ENCODE results near the gene RBM12. TPM values are rescaled to one million over a fixed set of nuclear protein-coding genes. Genes with fewer than 3 reads are reported as not detected.

The RBM12 gene
- total RNA-seq, 2 experiments from 2014 or later: 110 to 114 TPM

GRCh38 chr20:35663516-35664465 lies 909 bp downstream of the RBM12 start:
- intact Hi-C loops (cut with micrococcal nuclease): loop anchor here (2.0 to 5.0 kb wide), 6 partner anchors 35 to 361 kb away; partner anchors contain the start of genes CEP250, ERGIC3, NFS1 and PHF20
- Mint-ChIP-seq H3K36me3 (peaks cover 23% of the 10 kb centered on the region), H3K27me3 (no peaks in the 10 kb centered on the region), H3K4me3 (peak overlapping the region; percentile 91), H3K27ac (peak overlapping the region; percentile 98), H3K9me3 (no peaks in the 10 kb centered on the region), H3K4me1 (ENCODE audit: low read depth) (peaks cover 47% of the 10 kb centered on the region)
- ChIA-PET CTCF (interaction anchor here (0.8 to 6.3 kb wide), 7 partner anchors 12 to 290 kb away, joined by 3 to 70 read pairs (median 5); partner anchors contain the start of genes NFS1, ROMO1, SCAND1 and SPAG4), POLR2A (interaction anchor here (0.8 to 6.8 kb wide), 15 partner anchors 8 to 358 kb away, joined by 3 to 93 read pairs (median 4); partner anchors contain the start of genes CEP250, PHF20, RBM39 and SCAND1)
- DNase-seq: peak; percentile 77

DNA sequence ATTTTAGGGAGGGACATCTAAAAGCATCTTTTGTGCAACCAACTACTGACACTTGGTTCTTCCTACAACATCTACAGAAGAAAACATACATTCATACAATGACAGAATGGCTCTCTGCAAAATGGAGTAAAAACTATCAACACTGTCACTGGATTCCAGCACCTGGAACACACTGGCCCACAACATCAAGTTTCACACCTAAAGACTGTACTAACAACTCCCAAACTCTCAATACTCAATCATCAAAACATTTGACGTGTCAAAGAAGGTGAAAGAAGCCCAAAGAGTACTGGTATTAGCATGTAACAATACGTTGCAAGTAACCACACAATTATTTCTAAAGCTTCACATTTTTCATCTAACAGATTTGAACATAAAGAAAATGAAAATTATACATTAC lies 2.1 kb downstream of the RBM12 start:
- H3K4me3 Mint-ChIP-seq: peak overlapping the region; percentile 91
- H3K36me3 Mint-ChIP-seq: peaks cover 29% of the 10 kb centered on the region
- H3K27ac Mint-ChIP-seq: peak overlapping the region; percentile 98
- POLR2A ChIA-PET: interaction anchor here (1.7 to 6.8 kb wide), 4 partner anchors 44 to 208 kb away, joined by 6 to 93 read pairs (median 24); partner anchors contain the start of genes CEP250, PHF20, RBM39 and SPAG4
- no peaks in the 10 kb centered on the region for H3K27me3 Mint-ChIP-seq
- intact Hi-C loops (cut with micrococcal nuclease): loop anchor here (1.0 to 5.0 kb wide), 5 partner anchors 80 to 360 kb away; partner anchors contain the start of genes CEP250, ERGIC3, PHF20 and RBM39
- H3K4me1 Mint-ChIP-seq (ENCODE audit: low read depth): peaks cover 54% of the 10 kb centered on the region
- CTCF ChIA-PET: interaction anchor here (1.9 to 6.3 kb wide), 4 partner anchors 10 to 62 kb away, joined by 4 to 70 read pairs (median 8); partner anchors contain the start of genes NFS1, ROMO1 and SPAG4
- DNase-seq: peak; percentile 35
- no peaks in the 10 kb centered on the region for H3K9me3 Mint-ChIP-seq

DNA sequence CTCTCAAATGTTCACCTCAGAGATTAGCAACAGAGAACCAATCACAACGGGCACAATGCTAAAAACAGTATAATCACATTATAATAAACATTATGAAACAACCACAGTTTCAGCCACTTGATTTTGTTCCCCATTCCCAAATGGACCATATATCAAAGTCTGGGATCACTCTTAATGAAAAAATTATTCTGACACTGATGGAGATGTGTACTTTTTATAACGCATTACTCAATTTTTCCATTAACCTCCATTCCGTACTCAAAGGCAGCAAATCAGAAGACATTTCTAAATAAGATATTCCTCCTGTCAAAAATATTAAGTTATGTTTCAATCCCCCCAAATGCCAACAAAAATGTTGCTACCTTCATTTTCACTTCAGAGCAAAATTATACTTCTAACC lies 2.8 kb downstream of the RBM12 start:
- Mint-ChIP-seq H3K4me3 (peak overlapping the region; percentile 91), H3K4me1 (ENCODE audit: low read depth) (peaks cover 61% of the 10 kb centered on the region), H3K36me3 (peaks cover 35% of the 10 kb centered on the region), H3K27ac (peak overlapping the region; percentile 98), H3K27me3 (no peaks in the 10 kb centered on the region), H3K9me3 (no peaks in the 10 kb centered on the region)
- POLR2A ChIA-PET: interaction anchor here (1.2 to 6.8 kb wide), 4 partner anchors 39 to 171 kb away, joined by 3 to 93 read pairs (median 22); partner anchors contain the start of genes RBM39 and SPAG4
- CTCF ChIA-PET: interaction anchor here (1.5 to 6.3 kb wide), 3 partner anchors 43 to 292 kb away, joined by 3 to 70 read pairs (median 7); partner anchors contain the start of genes SCAND1 and SPAG4
- intact Hi-C loops (cut with micrococcal nuclease): loop anchor here (1.0 to 5.0 kb wide), 9 partner anchors 12 to 387 kb away; partner anchors contain the start of genes CEP250, ERGIC3, PHF20 and RBM39
- DNase-seq: no peak

- peaks cover 64% of the 10 kb centered on the region for H3K4me1 Mint-ChIP-seq (ENCODE audit: low read depth)
- peak overlapping the region; percentile 91 for H3K4me3 Mint-ChIP-seq
- no peaks in the 10 kb centered on the region for H3K9me3 Mint-ChIP-seq
- DNase-seq: no peak
- CTCF ChIA-PET: interaction anchor here (0.6 to 6.3 kb wide), 4 partner anchors 43 to 1121 kb away, joined by 3 to 70 read pairs (median 5); partner anchors contain the start of genes SCAND1 and SPAG4
- H3K36me3 Mint-ChIP-seq: peaks cover 37% of the 10 kb centered on the region
- intact Hi-C loops (cut with micrococcal nuclease): loop anchor here (1.0 to 5.0 kb wide), 8 partner anchors 11 to 388 kb away; partner anchors contain the start of genes CEP250, ERGIC3 and PHF20
- H3K27ac Mint-ChIP-seq: peak overlapping the region; percentile 89
- POLR2A ChIA-PET: interaction anchor here (0.5 to 6.8 kb wide), 8 partner anchors 9 to 170 kb away, joined by 3 to 93 read pairs (median 5); partner anchors contain the start of genes RBM39 and SPAG4
- no peaks in the 10 kb centered on the region for H3K27me3 Mint-ChIP-seq
Observed at GRCh38 chr20:35661053-35661452, 3.6 kb downstream of the RBM12 start.

- CTCF ChIA-PET: interaction anchor here (1.5 to 6.3 kb wide), 3 partner anchors 42 to 294 kb away, joined by 3 to 70 read pairs (median 7); partner anchors contain the start of genes SCAND1 and SPAG4
- peak; percentile 72 for DNase-seq
Observed at GRCh38 chr20:35660122-35660937, 4.4 kb downstream of the RBM12 start.

DNA sequence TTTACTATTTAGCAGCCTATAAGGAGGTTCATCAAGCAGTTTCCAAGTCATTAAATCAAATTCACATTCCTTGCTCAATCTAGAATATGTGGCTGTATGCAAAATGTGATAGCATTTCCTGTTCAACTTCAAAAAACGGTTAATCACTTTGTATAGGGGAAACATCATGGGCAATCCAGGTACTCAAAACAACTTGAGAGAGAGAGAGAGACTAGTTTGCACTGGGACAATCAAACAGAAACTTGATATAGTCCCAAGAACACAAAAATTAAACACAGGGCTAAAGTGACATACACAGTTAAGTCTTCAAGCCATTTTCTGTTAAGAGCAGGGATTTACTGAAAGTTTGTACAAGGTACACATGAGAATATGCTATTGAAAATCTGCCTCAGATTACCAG lies 7.4 kb downstream of the RBM12 start:
- Mint-ChIP-seq H3K27me3 (no peaks in the 10 kb centered on the region), H3K4me3 (no peak overlapping the region), H3K9me3 (no peaks in the 10 kb centered on the region), H3K36me3 (peaks cover 27% of the 10 kb centered on the region), H3K27ac (peak overlapping the region; percentile 30), H3K4me1 (ENCODE audit: low read depth) (peaks cover 54% of the 10 kb centered on the region)
- CTCF ChIA-PET: interaction anchor here (1.4 to 1.6 kb wide), 3 partner anchors 38 to 194 kb away, joined by 3 to 5 read pairs (median 5); no protein-coding TSS in a partner anchor
- intact Hi-C loops (cut with micrococcal nuclease): no loop called here
- POLR2A ChIA-PET: no interaction called here
- DNase-seq: no peak

More at GRCh38 chr20:35660122-35660937, 4.4 kb downstream of the RBM12 start:
- Mint-ChIP-seq H3K4me1 (ENCODE audit: low read depth) (peaks cover 66% of the 10 kb centered on the region), H3K4me3 (peak overlapping the region; percentile 55), H3K27ac (peak overlapping the region; percentile 89), H3K9me3 (no peaks in the 10 kb centered on the region), H3K36me3 (peaks cover 37% of the 10 kb centered on the region), H3K27me3 (no peaks in the 10 kb centered on the region)
- POLR2A ChIA-PET: interaction anchor here (0.6 to 6.8 kb wide), 8 partner anchors 8 to 170 kb away, joined by 3 to 93 read pairs (median 4); partner anchors contain the start of genes RBM39 and SPAG4
- intact Hi-C loops (cut with micrococcal nuclease): loop anchor here (1.0 to 5.0 kb wide), 8 partner anchors 14 to 388 kb away; partner anchors contain the start of genes CEP250, ERGIC3 and PHF20

- intact Hi-C loops (cut with micrococcal nuclease): no loop called here
- Mint-ChIP-seq H3K27me3 (no peaks in the 10 kb centered on the region), H3K9me3 (no peaks in the 10 kb centered on the region), H3K27ac (no peak overlapping the region), H3K36me3 (peaks cover 34% of the 10 kb centered on the region), H3K4me1 (ENCODE audit: low read depth) (peaks cover 53% of the 10 kb centered on the region), H3K4me3 (no peak overlapping the region)
- DNase-seq: no peak
- ChIA-PET POLR2A (interaction anchor here (1.4 to 1.7 kb wide), 2 partner anchors 10 to 12 kb away, joined by 3 to 7 read pairs; partner anchors contain the start of genes CPNE1 and RBM12), CTCF (interaction anchor here (0.9 kb wide), 1 partner anchor 190 kb away, joined by 3 read pairs; no protein-coding TSS in a partner anchor)
Observed at GRCh38 chr20:35654415-35654814, 10.3 kb downstream of the RBM12 start.

DNA sequence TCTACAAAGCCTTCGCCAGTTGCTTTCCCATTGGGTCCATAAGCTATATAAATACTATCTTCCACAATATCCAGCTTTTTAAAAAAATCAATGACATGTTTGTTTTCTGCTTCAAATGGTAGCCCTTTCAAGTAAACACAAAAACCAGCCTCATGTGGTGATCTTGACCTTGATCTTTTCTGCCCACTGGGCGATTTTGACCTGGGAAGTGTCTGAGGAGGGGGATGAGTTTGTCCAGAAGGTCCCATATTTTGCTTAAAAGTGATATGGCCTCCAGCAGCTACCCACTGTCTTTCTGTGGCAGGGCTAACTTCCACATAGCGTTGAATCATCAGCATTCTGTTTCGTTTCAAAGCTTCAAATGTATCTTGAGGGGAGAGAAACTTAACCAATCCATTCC lies 10.8 kb downstream of the RBM12 start:
- Mint-ChIP-seq H3K4me3 (no peak overlapping the region), H3K4me1 (ENCODE audit: low read depth) (peaks cover 54% of the 10 kb centered on the region), H3K27me3 (no peaks in the 10 kb centered on the region), H3K9me3 (no peaks in the 10 kb centered on the region), H3K36me3 (peaks cover 33% of the 10 kb centered on the region), H3K27ac (no peak overlapping the region)
- POLR2A ChIA-PET: interaction anchor here (1.4 kb wide), 1 partner anchor 12 kb away, joined by 3 read pairs; no protein-coding TSS in a partner anchor
- DNase-seq: no peak
- intact Hi-C loops (cut with micrococcal nuclease): no loop called here
- CTCF ChIA-PET: interaction anchor here (0.9 kb wide), 1 partner anchor 190 kb away, joined by 3 read pairs; no protein-coding TSS in a partner anchor

GRCh38 chr20:35653430-35653734 lies 11.3 kb downstream of the RBM12 start:
- DNase-seq: no peak
- H3K4me3 Mint-ChIP-seq: no peak overlapping the region
- ChIA-PET POLR2A (interaction anchor here (1.4 kb wide), 1 partner anchor 11 kb away, joined by 3 read pairs; no protein-coding TSS in a partner anchor), CTCF (no interaction called here)
- no peaks in the 10 kb centered on the region for H3K9me3 Mint-ChIP-seq
- intact Hi-C loops (cut with micrococcal nuclease): no loop called here
- peaks cover 56% of the 10 kb centered on the region for H3K4me1 Mint-ChIP-seq (ENCODE audit: low read depth)
- H3K27ac Mint-ChIP-seq: no peak overlapping the region
- no peaks in the 10 kb centered on the region for H3K27me3 Mint-ChIP-seq
- peaks cover 31% of the 10 kb centered on the region for H3K36me3 Mint-ChIP-seq

DNA sequence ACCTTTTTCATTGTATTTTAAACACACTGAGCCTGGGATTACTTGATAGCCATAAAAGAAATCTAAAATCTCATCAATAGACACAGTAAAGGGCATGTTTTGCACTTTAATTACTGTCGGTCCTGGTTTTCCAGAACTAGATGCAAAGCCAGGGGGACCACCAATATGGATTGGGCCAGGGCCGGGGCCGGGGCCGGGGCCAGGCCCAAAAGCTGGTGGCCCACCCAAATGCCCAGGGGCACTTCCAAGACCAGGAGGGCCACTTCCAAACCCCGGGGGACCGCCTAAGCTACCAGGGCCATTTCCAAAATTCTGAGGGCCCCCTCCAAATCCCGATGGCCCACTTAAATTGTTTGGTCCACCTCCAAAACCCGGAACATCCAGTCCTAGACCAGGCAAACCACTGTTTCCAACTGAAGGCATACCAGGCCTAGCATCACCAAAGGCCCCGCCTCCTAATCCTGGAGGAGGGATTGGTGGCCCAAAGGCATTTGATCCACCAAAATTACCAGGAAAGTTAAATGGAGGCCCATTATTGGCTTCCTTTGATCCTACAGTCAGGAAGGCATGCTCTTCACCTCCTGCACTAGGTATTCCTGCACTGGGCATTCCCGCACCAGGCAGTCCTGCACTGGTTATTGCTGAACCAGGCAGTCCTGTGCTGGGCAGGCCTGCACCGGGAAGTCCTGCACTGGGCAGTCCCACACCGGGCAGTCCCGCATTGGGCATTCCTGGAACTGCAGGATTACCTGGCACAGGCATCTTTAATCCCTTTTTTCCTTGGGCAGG lies 11.9 kb downstream of the RBM12 start:
- H3K36me3 Mint-ChIP-seq: peaks cover 28% of the 10 kb centered on the region
- ChIA-PET POLR2A (interaction anchor here (0.6 to 1.3 kb wide), 3 partner anchors 8 to 19 kb away, joined by 3 to 6 read pairs (median 4); no protein-coding TSS in a partner anchor), CTCF (interaction anchor here (1.1 kb wide), 1 partner anchor 10 kb away, joined by 4 read pairs; no protein-coding TSS in a partner anchor)
- H3K9me3 Mint-ChIP-seq: no peaks in the 10 kb centered on the region
- intact Hi-C loops (cut with micrococcal nuclease): no loop called here
- no peaks in the 10 kb centered on the region for H3K27me3 Mint-ChIP-seq
- no peak overlapping the region for H3K27ac Mint-ChIP-seq
- no peak for DNase-seq
- no peak overlapping the region for H3K4me3 Mint-ChIP-seq
- peaks cover 57% of the 10 kb centered on the region for H3K4me1 Mint-ChIP-seq (ENCODE audit: low read depth)

All from activated CD4-positive, alpha-beta memory T cell treated with anti-CD3 and anti-CD28 coated beads for 36 hours (primary cell).